Esophagus (tissue), 2 donors: ENCODE measurements around the gene NCBP3. TPM values are rescaled to one million over a fixed set of nuclear protein-coding genes. Genes with fewer than 3 reads are reported as not detected.

Experiments used
- H3K27ac ChIP-seq, 2 donors: one replicate each; pipeline ENCODE4 v1.5.1; 2013; ENCODE audit warnings: low read depth in 2 of 2, mild to moderate bottlenecking in 2 of 2, inconsistent platforms in 1 of 2, low read length in 1 of 2, moderate library complexity in 1 of 2
- H3K27me3 ChIP-seq, 2 donors: one replicate each; pipeline ENCODE4 v1.6.1; 2013; ENCODE audit warnings: low read length in 2 of 2, control low read depth in 1 of 2, mild to moderate bottlenecking in 1 of 2; ENCODE audit not compliant: insufficient read depth in 2 of 2, control insufficient read depth in 1 of 2
- H3K36me3 ChIP-seq, 2 donors: one replicate each; pipeline ENCODE4 v1.6.1; 2013; ENCODE audit warnings: low read length in 1 of 2; ENCODE audit not compliant: control insufficient read depth in 2 of 2, insufficient read depth in 2 of 2
- H3K4me1 ChIP-seq, 2 donors: one replicate each; pipeline ENCODE4 v1.6.1; 2013; ENCODE audit warnings: low read length in 1 of 2; ENCODE audit not compliant: control insufficient read depth in 2 of 2, insufficient read depth in 2 of 2
- H3K4me3 ChIP-seq, 2 donors: one replicate each; pipeline ENCODE4 v1.5.1; 2013; ENCODE audit warnings: low read length in 2 of 2, mild to moderate bottlenecking in 2 of 2, low read depth in 1 of 2, moderate library complexity in 1 of 2
- H3K9me3 ChIP-seq, 2 donors: one replicate each; pipeline ENCODE4 v1.6.1; 2013; ENCODE audit warnings: mild to moderate bottlenecking in 2 of 2, low read depth in 1 of 2, low read length in 1 of 2, moderate library complexity in 1 of 2; ENCODE audit not compliant: control insufficient read depth in 2 of 2, insufficient read depth in 1 of 2
- WGBS, 2 donors: extraction: QIAGEN DNeasy Blood & Tissue Kit; methylation state at CpG; one replicate each; pipeline ENCODE4 v1.1.7; 2013; 5-methylcytosine and 5-hydroxymethylcytosine counted together
- polyA plus RNA-seq, 2 donors: library from polyadenylated mRNA; stranded (reverse); fragments of 200-250 nt; gene quantifications; one replicate each; pipeline ENCODE4 v1.2.3, GENCODE V29; 2013
- donor health status: healthy with polysubstance abuse.
- donor health status: Bipolar disorder and iron deficiency.

The NCBP3 gene, protein sequence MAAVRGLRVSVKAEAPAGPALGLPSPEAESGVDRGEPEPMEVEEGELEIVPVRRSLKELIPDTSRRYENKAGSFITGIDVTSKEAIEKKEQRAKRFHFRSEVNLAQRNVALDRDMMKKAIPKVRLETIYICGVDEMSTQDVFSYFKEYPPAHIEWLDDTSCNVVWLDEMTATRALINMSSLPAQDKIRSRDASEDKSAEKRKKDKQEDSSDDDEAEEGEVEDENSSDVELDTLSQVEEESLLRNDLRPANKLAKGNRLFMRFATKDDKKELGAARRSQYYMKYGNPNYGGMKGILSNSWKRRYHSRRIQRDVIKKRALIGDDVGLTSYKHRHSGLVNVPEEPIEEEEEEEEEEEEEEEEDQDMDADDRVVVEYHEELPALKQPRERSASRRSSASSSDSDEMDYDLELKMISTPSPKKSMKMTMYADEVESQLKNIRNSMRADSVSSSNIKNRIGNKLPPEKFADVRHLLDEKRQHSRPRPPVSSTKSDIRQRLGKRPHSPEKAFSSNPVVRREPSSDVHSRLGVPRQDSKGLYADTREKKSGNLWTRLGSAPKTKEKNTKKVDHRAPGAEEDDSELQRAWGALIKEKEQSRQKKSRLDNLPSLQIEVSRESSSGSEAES
- 10 to 100 TPM; 17.1 to 18.9 TPM for polyA plus RNA-seq

- Histone ChIP-seq H3K27ac (peak within 1 kb of the TSS; percentile 74 to 79), H3K4me3 (peak within 1 kb of the TSS; percentile 69 to 86), H3K27me3 (no peaks in the 10 kb centered on the region), H3K9me3 (no peaks in the 10 kb centered on the region), H3K36me3 (no peaks in the 10 kb centered on the region), H3K4me1 (peaks cover 2% of the 10 kb centered on the region in 2 donors)
- WGBS, 2 donors = 0 to 1% methylated on average over 63 to 76 of the region's 76 CpGs
These were observed at the start of gene NCBP3 for GRCh38 chr17:3845621-3846436. NCBP3 (minus strand) TSS chr17:3846246; CDS start chr17:3846223, 23 bp downstream.

GRCh38 chr17:3895354-3895753 lies 49.3 kb upstream of the NCBP3 start:
- Histone ChIP-seq H3K36me3 (no peaks in the 10 kb centered on the region), H3K9me3 (no peaks in the 10 kb centered on the region), H3K27me3 (no peaks in the 10 kb centered on the region), H3K4me3 (no peak overlapping the region), H3K27ac (peak overlapping the region; percentile 57 to 80), H3K4me1 (peaks cover 3 to 33% of the 10 kb centered on the region in 2 donors)
- 91 to 95% methylated on average over 3 of the region's 3 CpGs for WGBS, 2 donors

DNA sequence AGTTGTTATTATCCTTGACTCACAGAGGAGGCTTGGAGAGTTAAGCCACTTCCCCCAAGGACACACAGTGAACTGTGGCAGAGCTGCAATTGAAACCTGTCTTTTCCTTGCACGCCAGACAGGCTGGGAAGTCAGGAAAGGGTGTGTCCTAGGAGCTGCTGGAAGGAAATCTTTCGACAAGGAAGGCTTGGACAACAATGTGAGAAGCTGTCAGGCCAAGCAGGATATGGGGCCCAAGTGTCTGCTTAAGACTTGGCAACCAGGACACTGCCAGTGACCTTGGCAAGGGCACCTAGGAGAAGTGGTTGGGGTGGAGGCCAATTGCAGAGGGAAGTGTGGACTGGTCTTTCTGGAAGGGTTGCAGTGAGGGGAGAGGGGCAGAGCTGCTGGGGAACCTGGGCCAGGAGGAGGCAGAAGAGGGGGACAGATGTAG lies 48.9 kb upstream of the NCBP3 start:
- WGBS, 2 donors = 20 to 25% methylated on average over 2 of the region's 2 CpGs
- Histone ChIP-seq H3K36me3 (no peaks in the 10 kb centered on the region), H3K4me3 (no peak overlapping the region), H3K9me3 (no peaks in the 10 kb centered on the region), H3K4me1 (peaks cover 3 to 37% of the 10 kb centered on the region in 2 donors), H3K27ac (peak overlapping the region; percentile 57 to 80), H3K27me3 (no peaks in the 10 kb centered on the region)

DNA sequence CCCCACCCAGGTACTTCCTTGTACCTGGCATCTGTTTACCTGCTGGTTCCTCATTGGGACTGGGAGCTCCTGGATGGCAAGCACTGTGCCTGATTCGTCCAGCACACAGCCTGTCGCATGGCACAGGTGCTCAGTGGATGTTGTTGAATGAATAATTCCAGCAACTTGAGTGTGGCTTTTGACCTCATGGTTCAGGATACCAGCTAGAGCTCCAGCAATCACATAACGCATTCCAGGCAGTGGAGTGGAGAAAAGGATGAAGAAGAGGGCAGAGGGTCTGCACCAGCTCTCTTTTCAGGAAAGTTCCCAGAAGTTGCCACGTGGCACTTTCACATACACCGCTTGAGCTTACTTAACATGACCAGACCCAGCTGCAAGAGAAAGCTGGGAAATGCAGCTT lies 48.1 kb upstream of the NCBP3 start:
- Histone ChIP-seq H3K36me3 (no peaks in the 10 kb centered on the region), H3K27me3 (no peaks in the 10 kb centered on the region), H3K9me3 (no peaks in the 10 kb centered on the region), H3K27ac (peak overlapping the region; percentile 57 to 80), H3K4me1 (peaks cover 3 to 44% of the 10 kb centered on the region in 2 donors), H3K4me3 (no peak overlapping the region)
- WGBS, 2 donors = 69% methylated on average over 5 of the region's 5 CpGs

DNA sequence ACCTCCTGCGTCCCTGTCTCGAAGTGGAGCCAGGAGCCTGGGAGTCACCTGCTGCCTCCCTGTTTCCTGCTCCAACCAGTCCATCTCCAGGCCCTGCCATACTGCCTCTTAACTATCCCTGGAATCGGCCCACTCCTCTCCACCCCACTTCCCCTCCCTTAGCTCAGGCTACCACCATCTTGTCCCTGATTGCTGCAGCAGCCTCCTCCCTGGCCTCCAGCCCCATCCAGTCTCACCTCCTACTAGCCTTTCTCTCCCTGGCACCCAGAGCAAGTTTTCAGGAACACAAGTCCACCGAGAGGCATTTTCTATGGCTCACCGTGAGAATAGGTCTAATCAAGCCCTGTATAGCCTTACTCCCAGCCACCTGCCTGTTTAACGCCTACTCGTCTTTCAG lies 47.7 kb upstream of the NCBP3 start:
- Histone ChIP-seq H3K4me1 (peaks cover 6 to 49% of the 10 kb centered on the region in 2 donors), H3K27me3 (no peaks in the 10 kb centered on the region), H3K27ac (peak overlapping the region; percentile 80 to 82), H3K4me3 (peak overlapping the region in 1 of 2 donors; percentile 58), H3K36me3 (no peaks in the 10 kb centered on the region), H3K9me3 (no peaks in the 10 kb centered on the region)
- WGBS, 2 donors = 49 to 72% methylated on average over 7 of the region's 7 CpGs

DNA sequence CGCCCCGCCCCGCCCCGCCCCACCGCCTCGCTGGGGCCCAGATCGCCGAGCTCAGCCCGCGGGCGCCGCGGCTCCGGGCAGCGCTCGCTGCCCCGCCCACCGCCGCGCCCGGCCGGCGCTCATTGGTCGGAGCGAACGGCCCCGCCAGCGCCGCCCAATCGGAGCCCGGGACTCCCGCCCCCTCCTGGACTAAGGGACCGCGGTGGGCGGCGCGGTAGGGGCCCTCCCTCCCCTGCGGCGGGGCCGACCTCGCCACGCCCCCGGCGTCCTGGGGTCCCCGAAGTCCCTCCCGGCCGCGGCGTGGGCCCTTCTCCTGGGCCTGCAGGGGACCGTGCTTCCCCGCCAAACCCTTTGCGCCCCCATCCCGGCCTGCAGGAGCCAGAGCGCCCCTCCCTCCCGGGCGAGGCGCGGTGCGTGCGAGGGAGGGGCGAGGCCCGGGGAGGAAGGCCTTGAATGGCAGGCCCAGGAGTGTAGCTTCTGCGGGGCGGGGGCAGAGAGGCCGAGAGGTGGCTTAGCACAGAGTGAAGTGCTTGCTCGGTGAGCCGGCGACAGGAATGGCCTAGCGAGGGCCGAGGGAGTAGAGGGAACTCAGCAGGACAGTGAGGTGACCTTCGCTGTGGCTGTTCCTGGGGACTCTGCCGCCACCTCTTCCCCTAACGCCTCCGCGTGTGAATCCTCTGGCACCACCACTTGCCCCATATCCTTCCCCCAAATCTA lies 47.1 kb upstream of the NCBP3 start, which contains the start of gene CAMKK1:
Gene CAMKK1, minus strand, starts transcription at position 51 of the 717 bp plus-strand sequence. CDS start 7,366 bp downstream, outside the sequence.
- WGBS, 2 donors = 1 to 3% methylated on average over 32 to 75 of the region's 75 CpGs
- peaks cover 6 to 53% of the 10 kb centered on the region in 2 donors for H3K4me1 ChIP-seq

DNA sequence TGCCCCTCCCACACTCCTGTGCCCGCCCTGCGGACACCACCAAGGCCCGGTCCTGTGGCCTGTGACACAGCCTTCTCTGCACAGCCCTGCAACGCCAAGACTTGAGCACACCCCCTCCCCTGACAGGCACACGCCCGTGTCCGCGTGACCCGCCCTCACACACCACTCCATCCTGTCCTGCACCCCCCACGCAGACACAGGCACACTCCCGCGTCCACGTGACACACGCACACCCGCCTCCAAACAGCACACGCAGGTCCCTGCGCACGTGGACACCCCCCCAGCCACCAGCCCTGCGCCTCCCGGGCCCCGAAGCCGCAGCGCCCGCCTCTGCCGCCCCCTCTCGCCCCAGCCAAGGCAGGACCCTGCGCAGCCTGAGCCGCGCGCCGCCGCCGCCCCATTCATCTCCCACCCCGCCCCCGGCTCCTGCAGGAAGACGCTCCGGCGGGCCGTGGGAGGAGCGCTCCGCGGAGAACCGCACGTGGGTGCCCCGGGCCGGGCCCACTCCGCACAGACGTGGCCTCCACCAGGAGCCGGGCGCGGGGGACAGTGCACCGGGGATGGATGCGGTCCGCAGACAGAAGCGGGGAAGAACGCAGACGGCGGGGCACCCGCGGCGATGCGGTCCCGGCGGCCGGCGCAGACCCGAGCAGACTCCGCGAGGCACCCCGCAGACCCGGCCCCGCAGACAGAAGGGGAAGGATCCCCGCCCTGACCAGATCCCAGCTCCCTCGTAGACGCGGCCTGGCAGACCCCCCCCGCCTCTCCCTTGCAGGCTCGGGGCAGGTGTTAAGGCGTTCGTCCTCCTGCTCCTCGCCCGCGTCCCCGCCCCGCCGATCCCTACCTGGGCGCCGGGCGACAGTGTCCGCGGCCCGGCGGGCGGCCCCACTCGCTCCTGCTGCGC lies 46.3 kb upstream of the NCBP3 start:
- peak overlapping the region; percentile 51 to 55 for H3K4me3 ChIP-seq
- H3K36me3 ChIP-seq = no peaks in the 10 kb centered on the region
- WGBS, 2 donors = 0 to 1% methylated on average over 80 to 96 of the region's 96 CpGs
- peak overlapping the region; percentile 62 to 63 for H3K27ac ChIP-seq
- peaks cover 6 to 57% of the 10 kb centered on the region in 2 donors for H3K4me1 ChIP-seq
- no peaks in the 10 kb centered on the region for H3K9me3 ChIP-seq
- no peaks in the 10 kb centered on the region for H3K27me3 ChIP-seq

More for the DNA sequence above, 47.1 kb upstream of the NCBP3 start, which contains the start of gene CAMKK1:
- H3K4me3 ChIP-seq = peak within 1 kb of the TSS; percentile 51 to 58
- no peaks in the 10 kb centered on the region for H3K27me3 ChIP-seq
- no peaks in the 10 kb centered on the region for H3K36me3 ChIP-seq
- H3K9me3 ChIP-seq = no peaks in the 10 kb centered on the region
- peak within 1 kb of the TSS; percentile 80 to 82 for H3K27ac ChIP-seq

- H3K27ac ChIP-seq = peak overlapping the region in 1 of 2 donors; percentile 62
- no peaks in the 10 kb centered on the region for H3K36me3 ChIP-seq
- no peaks in the 10 kb centered on the region for H3K9me3 ChIP-seq
- H3K27me3 ChIP-seq = no peaks in the 10 kb centered on the region
- peak overlapping the region; percentile 51 to 55 for H3K4me3 ChIP-seq
- WGBS, 2 donors = 47 to 48% methylated on average over 12 of the region's 12 CpGs
- H3K4me1 ChIP-seq = peaks cover 6 to 61% of the 10 kb centered on the region in 2 donors
These were observed 45.6 kb upstream of the NCBP3 start for GRCh38 chr17:3891626-3892094.
